HG02943 (cell line): ENCODE data around the gene TSHZ3.

Experiments used
- ATAC-seq: cut with Tn5 transposase; IDR thresholded peaks from one replicate; pipeline ENCODE4 v1.9.1; 2021; ENCODE audit warnings: mild to moderate bottlenecking, low read depth, moderate library complexity; ENCODE audit not compliant: unreplicated experiment

The TSHZ3 gene

DNA sequence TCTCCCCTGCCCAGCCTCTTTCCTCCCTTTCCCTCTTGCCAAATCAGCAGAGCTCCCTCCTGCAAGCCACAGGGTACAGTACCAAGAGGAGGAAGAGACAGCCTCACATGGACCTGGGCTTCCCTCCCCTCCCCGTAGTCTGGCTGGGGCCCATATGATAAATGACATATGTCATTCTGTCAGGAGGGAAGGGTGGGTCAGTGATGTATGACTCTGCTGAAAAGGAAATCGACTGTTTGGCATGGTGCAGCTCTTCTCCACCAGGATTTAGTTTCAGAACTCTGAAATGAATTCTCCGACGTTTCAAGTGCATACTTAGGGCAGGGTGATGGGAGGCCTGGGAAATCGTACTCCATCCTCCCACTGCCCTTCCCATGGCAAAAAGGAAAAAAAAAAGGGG lies 9.8 kb downstream of the TSHZ3 start:
- ATAC-seq: no peak

DNA sequence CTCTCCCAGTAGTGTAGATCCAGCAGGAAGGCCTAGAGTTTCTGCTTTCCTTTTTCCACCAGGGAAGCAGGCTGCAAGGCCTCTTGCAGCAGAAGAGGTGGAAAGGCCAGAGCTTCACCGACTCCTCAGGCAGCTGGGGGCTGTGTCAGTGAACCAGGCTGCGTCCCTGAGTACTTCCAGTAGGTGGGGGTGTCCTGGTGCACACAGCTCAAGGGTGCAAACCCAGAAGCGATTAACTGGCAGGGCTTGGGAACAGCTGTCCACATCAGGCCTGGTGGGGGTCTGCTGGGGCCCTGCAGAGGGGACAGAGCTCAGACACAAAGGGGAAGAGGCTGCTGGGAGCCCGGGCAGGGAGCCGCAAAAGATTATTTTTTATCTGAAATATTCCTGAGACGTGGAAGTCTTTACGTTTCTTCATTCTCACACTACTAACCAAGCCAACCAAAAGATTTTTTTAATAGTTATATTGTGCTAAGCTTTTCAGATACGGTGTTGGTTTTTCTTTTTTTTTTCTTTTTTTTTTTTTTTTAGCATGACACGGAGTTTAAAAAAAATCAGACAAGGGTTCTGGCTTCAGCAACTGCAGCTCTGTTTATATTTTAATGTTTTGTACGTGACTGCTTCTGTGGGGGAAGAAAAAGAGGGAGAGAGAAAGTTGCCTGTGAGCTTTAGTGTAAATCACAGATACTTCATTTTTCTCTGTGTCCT lies 11.0 kb downstream of the TSHZ3 start:
- ATAC-seq: no peak

DNA sequence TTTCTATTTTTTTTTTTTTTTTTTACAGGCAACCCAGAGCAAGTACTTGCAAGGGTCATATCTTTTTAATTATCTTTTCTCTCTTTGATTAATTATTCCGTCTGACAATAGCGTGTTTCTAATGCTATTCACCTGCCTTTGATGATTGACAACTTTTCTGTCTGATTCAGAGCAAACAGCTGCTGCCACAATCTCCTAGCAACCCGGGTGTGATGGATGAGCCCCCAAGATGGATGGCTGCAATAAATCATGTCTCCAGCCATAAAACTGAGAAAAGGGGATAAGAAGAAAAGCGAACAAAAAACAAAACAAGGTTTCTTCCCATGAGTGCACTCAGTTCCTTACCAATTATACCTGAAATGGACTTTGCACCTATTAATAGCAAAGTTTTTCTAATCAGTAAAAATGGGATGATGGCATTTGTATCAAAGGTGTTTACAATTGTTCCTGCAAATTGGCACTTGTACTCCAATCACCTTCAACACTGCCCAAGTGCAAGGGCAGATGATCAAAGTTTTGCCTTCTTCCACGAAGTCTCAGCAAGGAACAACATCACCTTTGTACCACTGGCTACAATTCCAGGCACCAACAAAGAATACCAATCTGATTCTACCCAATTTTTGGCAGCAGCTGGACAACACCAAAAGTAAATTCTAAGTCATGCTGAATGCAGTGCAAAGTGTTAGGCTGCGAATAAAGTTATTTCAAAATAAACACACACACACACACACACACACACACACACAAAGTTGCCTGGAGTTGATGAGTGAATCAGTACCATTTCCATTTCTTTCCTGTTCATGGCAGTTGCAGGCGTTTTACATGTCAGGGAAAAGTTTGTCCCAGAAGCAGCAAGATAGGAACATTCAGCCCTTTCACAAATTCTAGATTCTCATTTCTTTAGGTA lies 12.0 kb downstream of the TSHZ3 start:
- ATAC-seq: no peak

DNA sequence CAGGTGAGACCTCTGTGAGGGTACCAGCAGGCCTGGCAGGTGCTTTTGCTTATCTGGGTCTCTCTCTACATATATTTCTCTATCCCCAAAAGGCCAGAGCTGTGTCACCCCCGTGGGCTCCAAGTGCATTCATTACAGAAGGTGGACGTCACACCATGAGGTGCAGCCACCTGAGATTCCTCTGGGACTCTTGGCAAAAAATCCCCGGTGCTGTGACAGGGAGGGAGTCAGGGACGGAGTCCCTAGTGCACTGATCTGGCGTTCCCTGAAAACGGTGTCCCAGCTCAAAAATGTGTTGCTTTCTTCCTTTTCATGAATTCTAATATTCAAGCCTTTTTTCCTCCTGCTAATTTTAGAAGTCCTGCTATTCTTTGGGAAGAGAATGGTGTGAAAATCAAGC lies 13.5 kb downstream of the TSHZ3 start:
- no peak for ATAC-seq

DNA sequence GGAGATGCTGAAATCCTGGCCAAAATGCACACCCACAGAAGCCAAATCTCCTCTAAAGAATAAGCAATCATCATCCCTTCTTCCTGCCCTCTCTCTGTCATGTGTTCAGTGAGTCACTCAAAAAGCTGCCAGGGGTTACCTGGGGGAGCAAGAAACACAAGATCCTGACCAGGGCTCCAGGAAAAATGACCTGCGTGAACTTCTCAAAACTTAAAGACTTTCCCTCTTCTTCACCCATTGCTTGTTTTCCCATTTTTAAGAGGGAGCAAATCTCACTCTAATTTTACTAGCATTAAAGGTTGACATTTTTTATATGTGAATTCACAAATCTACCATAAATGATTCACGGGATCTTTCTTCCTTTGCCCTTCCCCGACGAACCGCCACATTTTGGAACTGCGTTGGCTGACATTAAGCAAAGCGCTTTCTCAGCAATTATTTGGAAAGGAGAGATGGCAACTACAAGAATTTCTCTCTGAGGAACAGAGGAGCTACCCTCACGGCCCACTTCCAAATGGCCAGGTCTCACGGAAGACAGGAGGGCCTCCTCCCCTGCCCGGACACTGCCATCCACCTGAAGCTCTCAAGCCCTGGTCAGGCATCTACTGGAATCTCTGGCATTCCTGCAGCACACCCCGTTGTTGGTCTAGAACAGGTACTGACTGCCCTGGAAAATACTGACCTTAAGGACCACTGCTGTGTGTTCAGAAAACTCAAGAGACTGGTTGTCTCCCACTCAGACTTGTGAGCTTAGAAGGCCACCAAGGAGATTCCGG lies 14.2 kb downstream of the TSHZ3 start:
- no peak for ATAC-seq

DNA sequence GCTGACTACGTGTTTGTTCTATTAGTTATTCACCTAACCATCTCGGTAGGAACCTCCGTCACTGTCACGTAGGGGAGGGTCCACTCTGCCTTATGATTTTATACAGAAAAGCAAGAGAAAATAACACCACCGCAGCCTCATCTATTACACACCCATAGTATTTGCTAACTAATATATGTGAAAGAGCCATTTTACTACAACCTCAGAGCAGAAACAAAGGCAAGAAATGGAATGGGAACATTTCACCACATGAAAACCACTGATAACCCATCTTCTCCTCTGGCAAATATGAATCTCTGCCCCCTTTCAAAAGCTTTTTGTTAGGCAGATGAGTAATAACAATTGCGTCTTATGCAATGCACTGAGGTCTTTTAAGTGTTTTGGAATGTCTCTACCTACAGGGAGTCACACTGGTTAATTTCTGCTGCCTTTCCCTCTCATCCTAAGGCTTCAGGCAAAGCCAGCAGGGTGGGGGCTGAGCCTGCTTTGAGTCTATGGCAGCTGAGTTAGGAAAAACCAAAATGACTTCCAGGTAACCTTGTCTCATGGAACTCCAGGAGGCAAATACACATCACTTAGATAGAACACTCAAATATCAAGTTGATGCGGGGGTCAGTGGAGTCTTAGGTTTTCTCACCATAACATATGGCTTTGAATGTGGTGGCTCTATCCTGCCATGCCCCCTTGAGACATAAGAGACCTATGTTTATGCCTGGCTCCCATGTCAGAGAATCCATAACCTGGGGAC lies 15.0 kb downstream of the TSHZ3 start:
- ATAC-seq: no peak

DNA sequence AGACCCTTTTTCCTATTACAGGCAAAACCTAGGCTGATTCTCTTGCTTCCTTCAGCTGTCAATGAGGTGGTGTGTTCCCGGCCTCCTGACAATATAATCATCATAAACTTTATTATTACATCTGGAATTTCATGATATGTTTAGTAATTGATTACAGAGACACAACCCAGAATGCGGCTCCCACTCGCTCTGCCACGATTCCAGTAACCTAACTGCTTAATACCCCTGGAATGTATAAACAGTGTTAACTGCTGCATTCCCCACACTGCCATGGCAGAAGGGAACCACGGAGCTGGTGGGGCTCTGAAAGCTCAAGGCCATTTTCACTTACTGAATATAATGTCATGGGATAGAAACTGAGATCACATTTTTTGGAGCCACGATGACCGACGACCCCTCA lies 17.1 kb downstream of the TSHZ3 start:
- ATAC-seq: no peak

DNA sequence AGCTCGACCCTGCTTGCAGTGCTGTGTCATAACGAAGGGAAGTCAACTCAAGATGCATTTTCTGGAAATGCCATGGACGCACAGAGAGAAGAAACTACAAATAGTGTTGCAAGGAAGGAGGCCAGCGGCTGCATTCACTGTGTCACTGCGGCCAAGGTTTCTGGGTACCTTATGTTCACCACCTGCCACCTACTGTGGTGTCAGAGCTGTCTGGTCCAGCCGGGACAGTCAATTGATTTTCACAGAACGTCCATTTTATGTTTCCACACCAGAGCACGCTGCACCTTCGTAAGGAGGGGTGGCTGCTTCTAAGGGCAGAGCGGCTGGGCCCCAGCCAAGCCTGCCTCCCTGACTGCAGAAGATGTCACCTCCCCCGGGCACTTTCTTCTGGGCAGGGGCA lies 17.7 kb downstream of the TSHZ3 start:
- no peak for ATAC-seq

DNA sequence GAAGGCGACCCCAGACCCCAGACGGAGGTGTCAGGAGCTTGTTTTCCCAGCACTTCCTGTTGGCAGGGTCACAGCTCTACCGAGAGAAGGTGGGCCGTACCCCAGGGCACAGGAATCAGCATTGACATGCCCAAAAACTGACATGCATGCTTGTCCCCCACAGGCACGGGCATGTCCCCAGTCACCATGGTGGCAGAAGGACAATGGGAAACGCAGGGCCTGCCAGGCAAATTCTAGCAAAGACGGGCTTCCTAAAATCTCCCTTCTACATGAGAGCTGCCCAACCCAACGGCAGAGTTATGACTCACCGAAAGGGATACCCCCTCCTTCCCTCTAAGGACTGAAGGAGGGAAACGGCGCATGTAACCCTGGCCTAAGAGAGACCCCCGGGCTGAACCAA lies 18.5 kb downstream of the TSHZ3 start:
- ATAC-seq: no peak

DNA sequence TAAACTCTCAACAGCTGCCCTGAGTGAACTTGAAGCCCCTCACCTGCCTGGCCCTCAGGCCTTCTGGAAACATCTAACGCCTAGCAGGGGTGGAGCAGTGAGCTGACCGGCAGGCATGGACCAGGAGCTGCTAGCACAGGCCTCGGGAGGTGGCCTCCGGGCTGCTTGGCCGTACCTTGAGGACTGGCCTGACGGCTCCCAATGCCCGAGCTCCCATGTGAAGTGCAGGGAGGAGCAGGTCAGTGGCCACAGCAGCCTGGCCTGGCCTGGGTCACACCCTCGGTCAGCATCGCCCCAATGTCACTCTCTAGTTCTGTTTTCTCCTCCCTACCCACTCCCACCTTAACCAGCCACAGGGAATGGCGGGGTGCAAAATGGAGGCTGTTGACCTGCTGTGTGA lies 19.0 kb downstream of the TSHZ3 start:
- no peak for ATAC-seq

DNA sequence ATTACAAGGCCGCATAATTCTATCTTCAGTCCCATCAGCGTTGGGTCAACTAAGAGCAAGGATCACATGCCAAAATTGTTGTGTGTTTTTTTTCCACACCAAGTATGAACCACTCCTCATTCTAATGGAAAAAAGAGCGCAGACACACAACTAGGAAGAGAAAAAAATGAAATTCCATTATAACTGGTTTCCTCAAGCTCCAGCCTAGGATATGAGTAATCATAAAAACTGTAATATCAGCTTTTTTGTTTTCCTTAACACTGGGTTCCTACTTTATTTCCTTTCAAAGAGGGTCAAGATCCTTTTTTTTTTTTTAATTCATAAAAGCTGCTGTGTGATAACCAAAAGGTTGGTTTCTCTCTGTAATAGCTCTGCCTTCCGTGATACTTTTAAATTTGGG lies 19.4 kb downstream of the TSHZ3 start:
- no peak for ATAC-seq

DNA sequence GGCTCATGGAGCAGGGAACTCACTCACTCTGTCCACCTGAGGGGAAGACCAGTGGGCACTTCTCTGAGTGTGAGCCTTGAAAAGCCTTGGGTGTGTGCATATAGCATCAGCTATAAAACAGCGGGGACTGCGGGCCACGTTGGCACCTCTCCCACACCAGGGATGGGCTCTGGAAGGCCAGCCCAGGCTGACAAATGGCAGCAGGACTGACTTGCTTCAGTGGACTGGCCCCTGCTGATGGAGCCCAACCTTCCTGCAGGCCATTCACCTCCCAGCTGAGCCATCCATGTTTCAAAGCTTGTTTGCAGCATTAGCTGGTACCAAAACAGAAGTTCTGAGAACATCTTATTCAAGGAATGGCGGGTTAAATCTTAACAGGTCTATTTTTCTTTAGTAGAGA lies 21.0 kb downstream of the TSHZ3 start:
- ATAC-seq: no peak

DNA sequence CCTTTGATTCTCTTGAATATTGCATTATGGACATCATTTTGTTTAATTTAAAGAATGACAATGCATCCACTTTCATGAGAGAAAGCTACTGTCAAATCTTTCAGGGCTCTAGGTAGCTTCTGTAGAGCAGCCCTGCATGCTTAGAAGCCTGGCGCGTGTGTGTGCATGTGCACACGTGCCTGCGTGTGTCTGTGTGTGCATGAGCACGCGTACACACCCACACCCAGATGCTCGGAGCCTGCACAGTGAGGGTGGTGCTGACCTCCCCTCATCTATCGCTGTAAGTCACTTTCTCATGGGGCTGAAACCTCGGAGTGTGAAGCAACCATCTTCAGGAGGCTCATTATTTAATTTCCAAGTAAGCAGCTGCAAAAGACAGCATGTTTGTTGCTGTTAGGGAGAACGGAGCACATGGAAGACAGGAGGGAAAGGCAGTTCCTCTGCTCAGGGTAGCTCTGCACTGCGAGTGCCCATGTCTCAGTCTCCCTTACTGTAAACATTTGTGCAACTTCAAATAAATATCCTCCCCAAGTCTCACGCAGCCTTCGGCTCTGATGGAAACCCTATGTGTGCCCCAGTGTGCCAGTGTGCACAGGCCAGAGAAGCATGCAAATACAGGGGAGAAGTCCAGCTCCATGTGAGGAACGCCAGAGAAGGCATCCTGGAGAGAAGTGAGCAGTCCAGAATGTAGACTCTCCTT lies 22.8 kb downstream of the TSHZ3 start:
- ATAC-seq: no peak

DNA sequence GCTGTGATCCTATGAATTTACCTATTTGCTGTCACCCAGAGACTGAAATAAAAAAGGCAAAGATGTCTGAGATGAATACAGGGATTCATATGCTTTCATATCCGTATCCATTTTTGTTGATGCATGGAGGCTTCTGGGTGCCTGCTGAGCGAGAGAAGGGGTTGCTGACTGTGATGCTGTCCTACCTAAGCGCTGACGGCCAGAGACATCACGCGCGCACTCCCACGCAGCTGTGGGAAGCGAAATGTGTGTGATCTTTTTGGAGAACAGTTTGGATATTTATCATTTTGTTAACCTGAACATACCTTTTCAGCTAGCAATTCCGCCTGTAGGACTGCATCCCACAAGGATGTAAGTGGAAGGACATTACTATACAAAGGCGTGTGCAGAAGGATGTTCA lies 23.9 kb downstream of the TSHZ3 start:
- ATAC-seq: no peak

DNA sequence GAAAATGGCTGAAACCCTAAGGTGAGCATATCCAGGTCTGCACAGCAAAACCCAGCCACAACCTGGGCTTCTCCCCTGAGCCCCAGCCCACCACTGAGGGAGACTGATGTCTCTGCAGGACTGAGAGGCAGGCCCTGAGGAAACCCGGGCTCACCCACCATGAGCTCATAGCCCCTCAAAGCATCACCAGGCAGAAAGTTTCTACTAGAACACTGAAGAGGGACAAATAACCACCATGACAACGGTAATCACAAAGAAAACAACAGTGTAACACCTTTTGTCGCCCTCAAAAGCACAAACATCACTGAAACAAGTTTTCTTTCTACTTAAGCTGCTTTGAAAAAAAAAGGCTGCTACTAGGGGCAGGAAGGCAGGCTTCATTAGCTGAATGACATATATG lies 29.8 kb downstream of the TSHZ3 start:
- ATAC-seq: no peak

DNA sequence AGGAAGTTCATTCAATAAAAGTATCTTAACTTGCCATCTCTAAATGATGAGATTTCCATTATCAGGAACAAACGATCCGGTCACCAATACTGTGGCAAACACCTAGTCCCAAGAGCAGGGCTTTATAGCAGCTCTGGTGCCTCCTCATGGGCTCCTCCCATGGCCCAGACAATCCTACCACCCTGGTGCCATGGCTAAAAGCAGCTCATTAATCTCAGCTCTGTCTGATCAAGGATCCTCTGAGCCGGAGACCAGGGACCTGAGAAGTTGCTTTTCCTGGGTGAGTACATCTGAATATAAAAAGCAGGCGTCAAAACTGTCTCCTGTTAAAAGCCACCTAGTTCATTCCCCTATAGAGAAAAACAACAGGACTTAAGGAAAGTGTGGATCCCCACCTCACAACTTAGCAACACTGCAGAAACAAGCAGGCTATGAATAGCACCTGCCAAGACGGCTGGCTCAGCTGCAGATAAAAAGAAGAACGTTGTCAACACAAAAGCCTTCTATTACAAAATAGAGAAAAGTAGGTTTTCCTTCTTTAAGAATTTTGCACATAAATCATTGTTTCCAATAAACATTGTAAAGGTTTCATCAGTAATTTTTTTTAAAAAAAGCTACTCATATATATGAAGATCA lies 30.3 kb downstream of the TSHZ3 start:
- ATAC-seq: no peak

DNA sequence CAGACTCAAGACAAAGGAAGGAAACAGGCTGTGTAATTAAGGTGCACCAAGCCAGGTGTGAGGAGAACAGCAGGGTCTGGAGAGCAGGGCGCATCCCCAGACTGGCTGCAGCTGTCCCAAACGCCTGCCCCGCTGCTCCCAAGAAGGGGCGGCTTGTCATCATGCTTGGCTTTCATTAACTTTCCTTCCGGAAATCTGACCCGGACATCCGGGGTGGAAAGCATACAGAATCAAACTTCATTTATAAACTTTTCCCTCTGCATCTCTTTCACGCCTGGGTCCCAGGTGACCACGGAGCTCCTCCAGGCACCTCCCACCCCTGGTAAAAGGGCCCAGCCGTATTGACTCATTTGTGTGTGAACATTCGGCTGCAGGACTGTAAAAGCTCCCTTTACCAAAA lies 31.7 kb downstream of the TSHZ3 start:
- no peak for ATAC-seq

DNA sequence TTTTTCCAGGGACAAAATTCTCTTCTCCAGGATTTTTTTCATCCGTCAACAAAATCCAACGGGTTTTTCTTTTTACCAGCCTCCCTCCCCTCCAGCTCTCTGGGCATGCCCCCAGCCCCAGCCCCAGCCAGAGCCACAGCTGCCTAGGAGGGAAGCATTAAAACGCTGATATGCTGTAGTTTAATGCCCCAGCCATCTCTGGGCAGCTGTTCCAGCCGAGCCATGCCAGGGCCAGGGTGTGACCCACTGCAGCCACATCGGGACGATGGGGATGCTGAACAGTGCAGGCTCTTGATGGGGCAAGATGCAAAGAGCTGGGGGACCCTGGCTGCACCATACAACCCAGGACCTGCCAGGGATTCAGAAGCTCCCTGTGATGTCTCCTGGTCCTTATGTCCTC lies 32.1 kb downstream of the TSHZ3 start:
- no peak for ATAC-seq

DNA sequence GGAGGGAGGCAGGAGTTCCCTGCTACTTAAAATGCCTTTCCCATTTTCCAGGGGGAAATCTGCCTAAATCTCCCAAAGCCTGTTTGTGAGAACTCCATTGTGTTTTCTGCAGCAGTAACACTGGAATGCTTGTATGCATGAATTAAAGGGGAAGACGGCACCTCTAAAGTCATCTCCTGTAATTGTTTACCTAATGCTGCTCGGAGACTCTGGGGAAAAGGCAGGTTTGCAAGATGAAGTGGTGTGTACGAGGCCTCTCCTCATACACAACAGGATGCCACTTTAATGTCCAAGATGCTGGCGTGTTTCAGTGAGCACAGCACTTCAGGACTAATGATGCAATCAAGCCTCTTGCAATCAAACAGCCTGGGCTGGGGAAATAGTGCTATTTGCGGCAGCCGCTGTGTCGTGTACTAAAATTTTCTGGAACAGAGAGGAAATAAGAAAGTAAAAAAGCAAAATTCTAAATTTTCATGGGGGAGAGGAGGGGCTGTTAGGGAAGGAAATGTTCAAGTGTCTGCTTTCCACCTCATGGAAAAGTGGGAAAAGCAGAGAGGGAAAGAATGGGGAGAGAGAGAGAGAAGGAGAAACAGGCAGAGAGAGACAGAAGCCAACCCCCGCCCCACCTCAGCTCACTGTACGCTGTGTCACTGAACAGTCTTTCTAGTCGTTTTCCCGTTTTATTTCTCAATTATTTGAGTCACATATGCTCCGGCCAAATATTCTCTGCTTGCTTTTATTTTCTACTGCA lies 32.9 kb downstream of the TSHZ3 start:
- no peak for ATAC-seq
